Measurements from ENCODE around the gene CSTB. TPM values are rescaled to one million over a fixed set of nuclear protein-coding genes. Genes with fewer than 3 reads are reported as not detected.
A peak's percentile ranks its signal among the peaks of the same experiment; 100 is the strongest.

The CSTB gene
- total RNA-seq, 1 experiment from 2014 or later, result 55.9 TPM

- POLR2A ChIA-PET (ENCODE audit: low non-redundant PET), result interaction anchor here (0.5 kb wide), 1 partner anchor 527 kb away, joined by 5 read pairs; no protein-coding TSS in a partner anchor
Measured at GRCh38 chr21:43733529-43734071, 42.5 kb downstream of the CSTB start.

DNA sequence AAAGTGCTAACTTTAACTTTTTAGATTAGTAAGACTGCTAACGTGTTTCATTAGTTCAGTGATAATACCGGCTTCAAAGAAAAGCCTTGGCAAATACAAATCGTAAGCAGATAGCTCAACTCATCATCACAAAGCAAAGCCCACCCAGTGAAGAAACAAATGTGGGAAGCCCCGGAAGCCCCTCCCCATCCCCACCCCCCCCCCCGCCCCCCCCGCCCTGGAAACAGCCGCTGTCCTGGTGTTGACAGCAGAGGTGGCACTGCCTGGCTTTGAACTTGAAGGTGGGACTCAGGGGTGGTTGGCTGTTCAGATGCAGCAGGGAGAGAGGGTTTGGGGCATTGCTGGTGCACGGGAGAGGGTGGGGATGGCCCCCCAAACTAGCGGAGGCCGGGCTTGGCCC is 43.0 kb downstream of the CSTB start:
- intact Hi-C loops (cut with micrococcal nuclease; ENCODE audit: unreplicated experiment), result no loop called here
- peaks cover 61% of the 10 kb centered on the region for H3K4me1 ChIP-seq (ENCODE audit: insufficient read depth, low read length, poor library complexity, severe bottlenecking)
- BruUV-seq (replicated peaks), result no TSS peak
- H3K27me3 ChIP-seq (replicated peaks; ENCODE audit: insufficient read depth, low read depth, low read length, poor library complexity), result no peaks in the 10 kb centered on the region
- CTCF ChIA-PET, result no interaction called here
- H3K27ac ChIP-seq (ENCODE audit: low read depth, low read length, poor library complexity, severe bottlenecking), result peak overlapping the region; percentile 81
- no peak for DNase-seq (ENCODE audit: low spot score)
- TF ChIP-seq CTCF (conservative IDR thresholded peaks at IDR 0.05; ENCODE audit: low read depth, low read length), result no peak
- TF ChIP-seq EZH2 (IDR thresholded peaks at IDR 0.05; ENCODE audit: borderline replicate concordance, low read depth, low read length, poor library complexity, severe bottlenecking), result no peak
- no peaks in the 10 kb centered on the region for H3K9me3 ChIP-seq (ENCODE audit: low read depth, low read length, poor library complexity, severe bottlenecking)
- POLR2A ChIA-PET (ENCODE audit: low non-redundant PET), result no interaction called here
- H3K36me3 ChIP-seq (ENCODE audit: insufficient read depth, low read length, poor library complexity, severe bottlenecking), result peaks cover 2% of the 10 kb centered on the region
- H3K4me3 ChIP-seq (ENCODE audit: low read depth, low read length, poor library complexity, severe bottlenecking), result peak overlapping the region; percentile 17

More at GRCh38 chr21:43733529-43734071, 42.5 kb downstream of the CSTB start:
- intact Hi-C loops (cut with micrococcal nuclease; ENCODE audit: unreplicated experiment), result no loop called here
- DNase-seq (ENCODE audit: low spot score), result peak; percentile 45
- Histone ChIP-seq H3K27ac (ENCODE audit: low read depth, low read length, poor library complexity, severe bottlenecking) (peak overlapping the region; percentile 47), H3K36me3 (ENCODE audit: insufficient read depth, low read length, poor library complexity, severe bottlenecking) (peaks cover 2% of the 10 kb centered on the region), H3K9me3 (ENCODE audit: low read depth, low read length, poor library complexity, severe bottlenecking) (no peaks in the 10 kb centered on the region), H3K4me3 (ENCODE audit: low read depth, low read length, poor library complexity, severe bottlenecking) (peak overlapping the region; percentile 17), H3K4me1 (ENCODE audit: insufficient read depth, low read length, poor library complexity, severe bottlenecking) (peaks cover 56% of the 10 kb centered on the region), H3K27me3 (replicated peaks; ENCODE audit: insufficient read depth, low read depth, low read length, poor library complexity) (no peaks in the 10 kb centered on the region)
- BruUV-seq (replicated peaks), result no TSS peak
- CTCF ChIA-PET, result no interaction called here
- TF ChIP-seq EZH2 (IDR thresholded peaks at IDR 0.05; ENCODE audit: borderline replicate concordance, low read depth, low read length, poor library complexity, severe bottlenecking) (no peak), CTCF (conservative IDR thresholded peaks at IDR 0.05; ENCODE audit: low read depth, low read length) (no peak)

GRCh38 chr21:43731891-43732711 is 44.0 kb downstream of the CSTB start:
- no TSS peak for BruUV-seq (replicated peaks)
- CTCF ChIA-PET, result no interaction called here
- POLR2A ChIA-PET (ENCODE audit: low non-redundant PET), result no interaction called here

More at GRCh38 chr21:43731891-43732711, 44.0 kb downstream of the CSTB start:
- no peaks in the 10 kb centered on the region for H3K27me3 ChIP-seq (replicated peaks; ENCODE audit: insufficient read depth, low read depth, low read length, poor library complexity)
- no peaks in the 10 kb centered on the region for H3K36me3 ChIP-seq (ENCODE audit: insufficient read depth, low read length, poor library complexity, severe bottlenecking)
- H3K4me3 ChIP-seq (ENCODE audit: low read depth, low read length, poor library complexity, severe bottlenecking), result peak overlapping the region; percentile 29
- peak overlapping the region; percentile 81 for H3K27ac ChIP-seq (ENCODE audit: low read depth, low read length, poor library complexity, severe bottlenecking)
- TF ChIP-seq EZH2 (IDR thresholded peaks at IDR 0.05; ENCODE audit: borderline replicate concordance, low read depth, low read length, poor library complexity, severe bottlenecking), result no peak
- no peak for TF ChIP-seq CTCF (conservative IDR thresholded peaks at IDR 0.05; ENCODE audit: low read depth, low read length)
- H3K4me1 ChIP-seq (ENCODE audit: insufficient read depth, low read length, poor library complexity, severe bottlenecking), result peaks cover 71% of the 10 kb centered on the region
- H3K9me3 ChIP-seq (ENCODE audit: low read depth, low read length, poor library complexity, severe bottlenecking), result no peaks in the 10 kb centered on the region
- intact Hi-C loops (cut with micrococcal nuclease; ENCODE audit: unreplicated experiment), result no loop called here
- peak; percentile 93 for DNase-seq (ENCODE audit: low spot score)
